Neural progenitor cell (in vitro differentiated cells): ENCODE results near the gene PERM1.

Experiments
- CTCF ChIP-seq: fragments of 200-600 bp; sonication (generic); IDR thresholded peaks from 2 replicates; pipeline ENCODE4 v1.5.1; 2017; ENCODE audit warnings: antibody characterized with exemption, mild to moderate bottlenecking
- EZH2 ChIP-seq: fragments of 200-600 bp; sonication (generic); IDR thresholded peaks from 2 replicates; pipeline ENCODE4 v1.6.1; 2017; ENCODE audit warnings: antibody characterized with exemption, mild to moderate bottlenecking, moderate library complexity
- EZH2phosphoT487 ChIP-seq: fragments of 200-600 bp; sonication (generic); IDR thresholded peaks from 2 replicates; pipeline ENCODE4 v1.6.1; 2017; ENCODE audit warnings: antibody characterized with exemption

GRCh38 chr1:966704-967300, 15.1 kb downstream of the PERM1 start:
- no peak for TF ChIP-seq CTCF
- peak; percentile 94 for TF ChIP-seq EZH2
- peak; percentile 74 for TF ChIP-seq EZH2phosphoT487
